HG03064 (cell line): ENCODE results near the gene AVPR1B.

Experiments
- ATAC-seq: cut with Tn5 transposase; IDR thresholded peaks from one replicate; pipeline ENCODE4 v1.9.1; 2021; ENCODE audit warnings: low read depth; ENCODE audit not compliant: unreplicated experiment

AVPR1B gene, protein sequence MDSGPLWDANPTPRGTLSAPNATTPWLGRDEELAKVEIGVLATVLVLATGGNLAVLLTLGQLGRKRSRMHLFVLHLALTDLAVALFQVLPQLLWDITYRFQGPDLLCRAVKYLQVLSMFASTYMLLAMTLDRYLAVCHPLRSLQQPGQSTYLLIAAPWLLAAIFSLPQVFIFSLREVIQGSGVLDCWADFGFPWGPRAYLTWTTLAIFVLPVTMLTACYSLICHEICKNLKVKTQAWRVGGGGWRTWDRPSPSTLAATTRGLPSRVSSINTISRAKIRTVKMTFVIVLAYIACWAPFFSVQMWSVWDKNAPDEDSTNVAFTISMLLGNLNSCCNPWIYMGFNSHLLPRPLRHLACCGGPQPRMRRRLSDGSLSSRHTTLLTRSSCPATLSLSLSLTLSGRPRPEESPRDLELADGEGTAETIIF

DNA sequence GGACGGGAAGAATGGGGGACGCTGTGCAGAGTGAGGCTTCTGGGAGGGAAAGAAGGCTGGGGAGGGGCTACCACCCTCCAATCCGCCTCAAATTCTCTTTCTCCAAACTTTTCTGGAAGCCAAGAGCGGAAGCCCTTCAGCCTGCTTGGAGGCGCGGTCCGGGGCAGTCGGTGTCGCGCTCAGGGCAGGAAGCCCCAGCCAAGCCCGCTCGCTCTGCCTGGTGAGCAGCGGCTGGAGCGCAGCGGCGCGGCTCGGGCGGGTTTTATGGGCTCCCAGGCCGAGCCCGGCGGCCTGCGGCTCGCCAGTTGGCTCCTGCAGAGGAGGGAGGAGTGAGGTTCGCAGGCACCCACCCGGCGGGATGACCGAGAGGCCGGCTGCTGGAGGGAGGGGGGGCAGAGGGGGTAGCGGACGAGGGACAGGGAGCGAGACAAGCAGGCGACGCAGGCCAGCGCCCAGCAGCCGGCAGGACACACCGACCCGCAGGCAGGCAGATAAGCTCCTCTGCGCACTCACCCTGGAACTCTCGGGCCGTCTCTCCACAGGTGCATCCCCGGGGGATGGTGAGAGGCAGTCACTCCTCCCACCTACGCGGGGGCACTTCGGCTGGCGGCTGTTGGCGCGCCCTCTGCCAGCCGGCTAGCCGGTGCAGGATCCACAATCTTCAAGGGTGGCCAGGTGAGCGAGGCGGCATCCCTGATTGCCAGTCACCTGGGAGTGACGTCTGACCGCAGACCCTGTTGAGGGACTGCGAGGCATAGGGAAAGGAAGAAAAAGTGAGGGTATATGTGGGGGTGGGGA is at the start of gene AVPR1B:
AVPR1B (minus strand) TSS at position 238 of the 798 bp plus-strand sequence. CDS start 498 bp downstream, outside the sequence.
- ATAC-seq = no peak

DNA sequence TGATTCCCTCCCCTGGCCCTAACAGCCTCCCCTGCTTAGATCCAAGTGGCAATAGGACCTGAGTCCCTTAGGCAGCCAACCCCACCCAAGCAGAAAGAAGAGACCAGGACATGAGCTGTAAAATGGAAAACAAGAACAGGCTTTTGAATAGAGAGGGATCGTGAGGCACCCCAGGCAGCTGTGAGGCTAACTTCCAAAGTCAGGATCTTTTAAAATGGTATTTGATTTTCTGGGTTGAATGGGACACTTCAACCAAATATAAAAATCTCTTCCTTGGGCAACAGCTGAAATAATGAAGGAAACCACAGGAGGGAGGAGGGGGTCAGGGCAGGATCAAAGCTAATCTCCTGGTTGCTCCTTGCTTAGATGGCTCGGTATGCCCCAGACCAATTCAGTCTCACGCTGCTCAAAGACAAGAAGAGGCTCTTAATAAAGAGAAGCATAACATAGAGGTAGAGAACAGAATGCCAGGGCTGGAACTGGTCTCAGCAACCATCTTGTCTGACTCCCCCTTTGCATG is 28.6 kb upstream of the AVPR1B start:
- ATAC-seq = no peak

DNA sequence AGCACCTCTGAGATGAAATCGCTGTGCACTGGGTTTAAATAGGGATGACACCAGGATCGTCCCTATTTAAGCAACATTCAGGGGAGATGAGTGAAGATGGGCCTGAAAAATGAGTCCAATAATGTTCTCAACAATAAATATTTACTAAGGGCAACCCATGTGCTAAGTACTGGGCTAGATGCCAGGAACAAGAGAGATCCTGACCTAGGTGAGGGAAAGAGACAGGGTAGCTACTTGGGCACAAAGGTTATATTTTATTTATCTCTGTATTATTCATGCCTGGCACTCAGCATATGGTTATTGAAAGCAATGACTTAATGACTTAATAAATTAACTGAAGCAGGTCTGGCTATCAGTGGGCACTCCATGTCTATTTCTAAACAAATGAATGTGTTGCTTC is 27.4 kb upstream of the AVPR1B start:
- ATAC-seq = no peak

DNA sequence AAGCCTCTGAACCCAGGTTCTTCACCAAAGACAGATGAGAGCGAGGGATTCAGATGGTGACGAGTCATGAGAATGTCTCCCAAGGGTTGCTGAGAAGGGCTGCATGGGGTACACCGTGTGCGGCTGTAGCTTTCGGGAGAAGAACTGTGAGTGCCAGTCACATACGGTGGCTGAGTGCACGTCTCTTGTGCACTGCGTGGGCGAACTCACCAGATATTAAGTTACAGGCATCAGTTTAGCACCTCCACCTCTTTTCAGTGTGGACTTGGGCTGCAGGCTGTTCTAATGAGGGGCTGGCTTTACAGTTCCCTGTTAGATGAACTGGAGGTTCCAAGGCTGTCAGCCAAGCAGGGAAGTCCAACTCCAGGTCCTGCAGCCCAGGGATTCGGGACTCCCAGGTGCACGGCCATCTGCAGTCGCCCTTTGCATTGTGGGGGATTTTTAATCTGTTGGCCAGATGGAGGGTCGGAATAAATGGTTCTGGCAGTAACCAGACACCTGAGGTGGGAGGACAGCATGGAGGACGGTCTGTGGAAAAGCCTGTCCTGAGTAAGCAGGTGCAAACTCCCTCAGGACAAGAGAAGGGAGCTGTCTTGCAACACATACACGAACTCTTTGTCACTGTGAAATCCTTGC is 26.5 kb upstream of the AVPR1B start:
- ATAC-seq = no peak

GRCh38 chr1:206142770-206143169 is 25.6 kb upstream of the AVPR1B start:
- ATAC-seq = no peak

GRCh38 chr1:206142011-206142410 is 24.8 kb upstream of the AVPR1B start:
- no peak for ATAC-seq

GRCh38 chr1:206136241-206136640 is 19.1 kb upstream of the AVPR1B start:
- ATAC-seq = no peak

DNA sequence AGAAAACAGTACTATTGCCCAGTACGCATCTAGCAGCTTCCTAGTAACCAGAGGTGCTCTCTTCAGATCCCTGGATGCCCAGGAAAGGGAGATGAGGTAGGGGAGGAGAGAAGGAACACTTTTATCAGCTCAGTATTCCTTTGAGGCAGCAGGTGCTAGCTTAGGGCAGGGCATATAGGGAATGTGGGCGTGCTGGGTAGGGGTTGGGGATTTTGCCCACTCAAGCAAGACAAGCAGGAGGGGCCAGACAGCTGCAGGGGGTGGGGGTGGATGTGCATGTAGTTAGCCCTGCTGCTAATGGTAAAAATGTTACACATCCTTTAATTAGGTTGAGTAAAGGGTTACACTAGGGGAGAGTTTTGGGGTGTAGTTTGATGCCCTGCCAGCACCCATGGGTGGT is 18.1 kb upstream of the AVPR1B start:
- no peak for ATAC-seq

DNA sequence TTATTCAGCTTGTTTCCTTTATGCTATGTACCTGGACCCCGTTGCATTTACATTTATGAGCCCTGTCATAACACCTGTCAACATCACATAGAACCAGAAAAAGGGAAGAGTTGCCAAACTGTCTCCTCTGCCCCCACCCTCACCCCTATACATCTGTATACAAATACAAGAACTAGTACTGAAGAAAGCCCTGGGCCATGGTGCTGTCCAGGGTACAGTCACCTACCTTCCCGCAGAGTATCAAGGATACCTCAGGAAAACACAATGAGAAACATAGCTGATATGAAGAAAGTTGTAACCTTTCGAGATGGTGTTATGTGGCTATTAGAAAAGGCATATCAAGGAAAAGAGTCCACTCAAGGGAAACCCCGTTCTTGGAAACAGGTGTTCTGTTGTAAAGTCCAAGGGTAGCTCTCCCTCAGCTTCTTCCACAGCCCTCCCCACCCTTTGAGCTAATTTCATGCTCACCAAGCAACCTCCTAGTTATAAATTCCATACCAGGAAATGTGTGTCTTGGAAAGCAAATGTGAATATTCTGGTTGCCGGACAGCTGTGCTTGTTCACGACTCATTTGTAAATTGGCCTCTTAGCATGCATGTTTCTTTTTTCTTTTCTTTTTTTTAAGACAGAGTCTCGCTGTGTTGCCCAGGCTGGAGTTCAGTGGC is 16.7 kb upstream of the AVPR1B start:
- ATAC-seq = no peak

DNA sequence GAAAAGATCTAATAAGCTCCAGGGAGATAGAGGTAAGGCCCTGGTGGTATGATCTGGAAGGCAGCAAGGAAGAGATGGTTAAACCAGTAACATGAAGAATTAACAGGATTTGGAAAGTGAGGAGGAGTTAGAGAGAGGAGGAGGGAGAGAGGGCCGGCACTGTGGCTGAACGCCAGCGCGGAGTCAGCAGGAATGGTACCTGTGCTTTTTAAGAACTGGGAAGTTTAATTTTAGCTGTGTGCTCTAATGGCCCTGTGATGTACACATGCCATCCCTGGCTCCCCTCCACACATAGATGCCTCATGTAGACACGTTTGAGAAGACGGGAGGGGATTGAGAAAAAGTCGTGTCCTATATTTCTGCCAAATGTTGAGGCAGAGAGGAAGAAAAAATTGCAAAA is 13.8 kb upstream of the AVPR1B start:
- ATAC-seq = no peak

DNA sequence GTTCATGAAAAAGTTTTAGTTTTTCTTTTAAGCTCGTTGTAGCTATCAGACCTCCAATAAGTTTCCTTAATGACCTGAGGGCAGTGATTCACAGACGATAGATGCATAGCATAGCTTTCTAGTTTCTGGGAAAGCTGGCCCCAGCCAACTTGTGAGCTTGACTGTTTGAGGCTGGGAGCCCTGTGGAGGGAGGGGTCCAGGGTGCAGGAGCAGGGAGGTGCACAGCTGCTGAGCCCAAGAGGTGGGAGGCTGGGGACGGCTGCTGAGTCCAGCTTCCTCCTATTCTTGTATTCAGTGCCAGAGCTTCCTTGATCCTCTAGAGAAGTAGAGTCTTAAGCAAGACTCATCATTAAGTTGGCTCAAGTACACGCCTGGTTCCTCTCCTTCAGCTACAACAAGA is 11.0 kb upstream of the AVPR1B start:
- ATAC-seq = no peak

- no peak for ATAC-seq
These were observed 10.1 kb upstream of the AVPR1B start for GRCh38 chr1:206127336-206127735.

GRCh38 chr1:206125346-206125745 is 8.2 kb upstream of the AVPR1B start:
- no peak for ATAC-seq

- no peak for ATAC-seq
These were observed 5.5 kb upstream of the AVPR1B start for GRCh38 chr1:206122686-206123085.

DNA sequence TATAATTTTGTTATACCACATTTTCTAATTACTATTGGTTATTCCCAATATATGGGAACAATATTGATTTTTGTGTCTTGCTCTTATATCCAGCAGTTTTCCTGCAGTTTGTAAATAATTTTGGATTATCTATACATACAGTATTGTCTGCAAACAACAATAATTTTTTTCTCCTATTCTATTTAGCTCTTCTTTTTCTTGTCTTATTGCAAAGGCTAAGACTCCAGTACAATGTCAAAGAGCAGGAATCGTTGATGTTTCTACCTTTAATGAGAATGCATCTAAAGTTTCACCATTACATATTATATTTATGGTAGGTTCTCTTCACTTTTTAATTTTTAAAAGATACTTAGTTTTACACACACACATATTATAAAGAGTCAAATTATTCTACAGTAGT is 4.1 kb upstream of the AVPR1B start:
- no peak for ATAC-seq

GRCh38 chr1:206120406-206120805 is 3.2 kb upstream of the AVPR1B start:
- no peak for ATAC-seq

GRCh38 chr1:206116873-206117150 is 376 bp downstream of the AVPR1B start:
- no peak for ATAC-seq

- ATAC-seq = no peak
These were observed 856 bp downstream of the AVPR1B start for GRCh38 chr1:206116191-206116872.

GRCh38 chr1:206115791-206116190 is 1.4 kb downstream of the AVPR1B start:
- no peak for ATAC-seq
